Left renal pelvis (tissue), 4 donors: ENCODE measurements around the gene HSPB7. TPM values are rescaled to one million over a fixed set of nuclear protein-coding genes. Genes with fewer than 3 reads are reported as not detected.
A peak's percentile ranks its signal among the peaks of the same experiment; 100 is the strongest.
"Not testable (repeated sequence)": the region's sequence is repeated elsewhere in the genome, so short reads cannot be mapped to it uniquely, and the experiment has no call there.

Source experiments
- DNase-seq, 4 donors: peaks; one replicate each; pipeline ENCODE4 v3.0.0-alpha.2; 2013; ENCODE audit warnings: low read depth in 4 of 4, low spot score in 3 of 4
- polyA plus RNA-seq, 4 donors: library from polyadenylated mRNA; unstranded; fragments of 120-200 nt; gene quantifications; one replicate each; pipeline ENCODE4 v1.2.1, GENCODE V29; 2013; ENCODE audit not compliant: insufficient read length in 4 of 4

The HSPB7 gene
- polyA plus RNA-seq, 4 donors = 4.1 to 5.7 (median 4.3) TPM

- no peak for DNase-seq
These were observed 32.1 kb downstream of the HSPB7 start for GRCh38 chr1:15985611-15986297.

- DNase-seq = no peak
These were observed 34.6 kb downstream of the HSPB7 start for GRCh38 chr1:15983275-15983674.

- DNase-seq = no peak
These were observed 36.2 kb downstream of the HSPB7 start for GRCh38 chr1:15981679-15982078.

GRCh38 chr1:15977947-15978346, 39.9 kb downstream of the HSPB7 start:
- DNase-seq = not testable (repeated sequence)

GRCh38 chr1:15975805-15976680, 41.8 kb downstream of the HSPB7 start, which contains the start of gene ZBTB17:
ZBTB17 (minus strand) TSS chr1:15976101; CDS start chr1:15948495, 27,606 bp downstream.
- DNase-seq = peak; percentile 83 to 90 (median 84)

DNA sequence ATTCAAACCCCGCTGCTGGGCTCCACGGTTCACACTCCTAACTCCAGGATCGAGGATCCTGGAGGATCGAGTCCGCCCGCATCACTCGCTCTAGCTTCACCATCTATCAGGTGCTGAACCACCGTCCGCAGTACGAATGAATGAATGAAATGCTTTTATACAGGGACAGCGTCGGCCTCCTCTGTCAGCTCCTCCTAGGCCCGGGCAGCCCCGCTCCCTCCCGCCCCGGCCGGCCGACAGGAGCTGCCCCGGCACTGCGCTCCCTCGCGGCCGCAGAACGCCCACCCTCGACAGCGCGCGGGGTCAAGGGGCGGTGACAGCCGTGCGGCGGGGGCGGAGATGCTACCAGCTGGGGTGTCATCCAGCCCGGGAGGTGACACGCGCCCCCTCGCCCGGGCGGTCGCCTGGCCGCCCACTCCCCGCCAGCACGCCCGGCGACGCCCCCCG, 42.5 kb downstream of the HSPB7 start:
- no peak for DNase-seq

DNA sequence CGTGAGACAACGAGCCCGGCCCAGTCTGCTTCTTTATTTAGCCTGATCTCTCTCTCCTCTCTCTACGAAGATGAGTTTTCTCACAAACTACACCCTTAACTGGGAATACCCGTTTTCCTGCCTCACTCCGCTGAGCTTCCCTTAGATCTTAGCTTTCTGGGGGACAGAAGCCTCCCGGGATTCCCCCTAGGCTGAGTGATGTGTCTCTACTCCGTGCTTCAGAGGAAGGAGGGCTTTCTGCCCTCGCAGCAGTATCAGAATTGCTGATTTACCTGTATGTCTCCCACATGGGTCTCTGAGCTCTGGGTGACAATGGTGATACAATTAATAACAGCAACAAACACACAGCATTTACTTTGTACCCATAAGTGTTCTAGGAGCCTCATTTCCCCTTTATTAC, 43.0 kb downstream of the HSPB7 start:
- DNase-seq = no peak

GRCh38 chr1:15973772-15974171, 44.1 kb downstream of the HSPB7 start:
- no peak for DNase-seq

GRCh38 chr1:15972409-15972808, 45.4 kb downstream of the HSPB7 start:
- DNase-seq = no peak

GRCh38 chr1:15970911-15971310, 46.9 kb downstream of the HSPB7 start:
- no peak for DNase-seq

DNA sequence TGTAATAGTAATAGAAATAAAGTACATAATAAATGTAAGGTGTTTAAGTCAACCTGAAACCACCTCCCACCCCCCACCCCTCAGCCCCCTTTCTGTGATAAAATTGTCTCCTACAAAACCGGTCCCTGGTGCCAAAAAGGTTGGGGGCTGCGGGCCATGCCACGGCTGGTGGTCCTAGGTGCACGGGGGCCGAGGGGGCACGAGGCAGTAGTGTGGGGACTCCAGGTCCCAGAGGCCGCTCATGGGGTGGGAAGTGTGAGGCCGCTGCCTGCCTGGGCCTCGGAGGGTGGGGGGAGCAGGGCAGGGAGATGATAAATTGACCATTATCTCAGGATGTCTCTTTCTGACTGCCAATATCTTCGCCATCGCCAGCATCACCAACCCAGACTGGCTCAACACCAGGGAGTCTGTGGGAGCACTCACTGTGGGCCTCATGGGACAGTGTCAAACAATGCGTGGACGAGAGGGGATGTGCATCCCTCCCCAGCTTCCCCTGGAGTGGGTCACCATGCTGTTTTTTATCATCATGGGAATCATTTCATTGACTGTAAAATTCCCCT, 48.4 kb downstream of the HSPB7 start:
- DNase-seq = no peak

DNA sequence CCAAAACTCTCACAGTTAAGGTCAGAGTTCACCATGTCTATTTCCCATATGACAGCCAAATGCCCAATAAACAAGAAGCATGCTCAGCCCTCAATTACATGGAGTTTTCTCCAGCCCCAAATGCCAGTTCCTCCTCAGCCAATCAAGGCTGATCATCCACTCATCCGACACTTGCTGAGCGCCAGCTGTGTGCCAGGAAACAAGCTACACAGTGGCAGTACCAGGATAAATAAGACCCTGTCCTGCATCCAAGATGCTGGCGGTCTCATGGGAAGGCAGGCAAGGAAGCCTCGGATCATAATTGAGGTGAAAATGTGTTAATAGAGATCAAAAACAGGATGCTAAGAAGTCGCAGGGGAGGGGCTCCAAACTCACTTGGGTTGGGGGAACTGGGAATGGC, 49.7 kb downstream of the HSPB7 start:
- DNase-seq = no peak

- DNase-seq = no peak
These were observed 50.9 kb downstream of the HSPB7 start for GRCh38 chr1:15966956-15967344.

DNA sequence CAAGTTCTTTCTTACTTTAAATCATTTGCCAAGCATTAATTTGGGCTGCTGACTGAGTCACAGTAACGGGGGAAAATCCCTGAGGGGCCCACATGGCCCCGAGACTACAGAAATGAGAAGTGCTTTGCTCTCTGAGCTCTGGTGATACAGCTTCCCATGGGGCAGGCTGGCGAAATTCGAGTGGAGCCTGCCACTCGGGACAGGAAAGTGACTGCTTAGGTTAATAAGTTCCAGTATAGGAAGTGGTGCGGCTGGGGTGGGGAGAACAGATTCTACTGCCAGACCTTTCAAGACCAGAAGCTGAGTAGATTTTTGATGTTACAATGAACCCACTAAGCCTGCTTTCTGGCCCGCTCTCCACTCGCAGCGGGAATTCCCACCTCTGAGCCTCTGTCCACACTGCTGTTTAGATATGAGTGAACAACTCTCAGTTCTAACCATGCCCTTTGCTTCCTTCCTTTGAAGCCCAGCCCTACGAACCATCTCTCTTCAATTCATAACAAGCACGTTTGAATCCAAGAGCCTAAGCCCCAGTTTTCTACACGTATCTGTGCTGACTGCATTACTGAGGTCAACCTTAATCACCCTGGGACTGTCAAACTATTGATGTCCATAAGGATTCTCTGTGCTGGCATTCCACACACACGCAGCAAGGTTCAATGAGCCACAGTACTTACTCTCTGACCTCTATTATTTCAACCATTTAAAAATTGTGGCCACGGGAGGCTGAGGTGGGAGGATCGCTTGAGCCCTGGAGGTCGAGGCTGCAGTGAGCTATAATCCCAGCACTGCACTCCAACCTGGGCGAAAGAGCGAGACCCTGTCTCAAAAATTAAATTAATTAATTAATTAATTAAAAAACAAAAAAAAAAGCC, 51.5 kb downstream of the HSPB7 start:
- no peak for DNase-seq

GRCh38 chr1:15965228-15965767, 52.5 kb downstream of the HSPB7 start:
- DNase-seq = no peak

Other genes with a start within 250 kb of the HSPB7 start
- gene UQCRHL, start 210.4 kb downstream of the HSPB7 start, polyA plus RNA-seq = 1 to 10 TPM in 2 of 4 donors, under 1 TPM in 2; 0.89 to 3.8 (median 1.3) TPM
- gene SPEN, start 170.3 kb downstream of the HSPB7 start, polyA plus RNA-seq = 10 to 100 TPM; 50.3 to 64.7 (median 56.2) TPM
- gene ZBTB17, start 41.9 kb downstream of the HSPB7 start, polyA plus RNA-seq = 10 to 100 TPM; 26.7 to 40.9 (median 28.5) TPM
- under 1 TPM in 3 of 4 donors, not detected in 1; 0.07 to 0.18 (median 0.07) TPM for gene SRARP, start 13.8 kb downstream of the HSPB7 start, polyA plus RNA-seq
- 10 to 100 TPM in 3 of 4 donors, under 1 TPM in 1; 1.00 to 22.4 (median 16.8) TPM for gene CLCNKA, start 4.0 kb upstream of the HSPB7 start, polyA plus RNA-seq
- gene CLCNKB, start 25.7 kb upstream of the HSPB7 start, polyA plus RNA-seq = 10 to 100 TPM in 3 of 4 donors, 1 to 10 TPM in 1; 1.9 to 63.6 (median 37.5) TPM
- gene FAM131C, start 55.6 kb upstream of the HSPB7 start, polyA plus RNA-seq = 1 to 10 TPM in 3 of 4 donors, not detected in 1; 1.6 to 1.8 (median 1.7) TPM
- gene EPHA2, start 138.0 kb upstream of the HSPB7 start, polyA plus RNA-seq = 10 to 100 TPM in 3 of 4 donors, 1 to 10 TPM in 1; 5.7 to 23.4 (median 16.2) TPM
- gene ARHGEF19, start 194.6 kb upstream of the HSPB7 start, polyA plus RNA-seq = 10 to 100 TPM in 3 of 4 donors, 1 to 10 TPM in 1; 7.3 to 28.2 (median 18.9) TPM
- gene CPLANE2, start 219.1 kb upstream of the HSPB7 start, polyA plus RNA-seq = 1 to 10 TPM; 4.2 to 6.6 (median 4.8) TPM